Tibial nerve (tissue), 3 donors: ENCODE results near the gene PRKCE.

Experiments used
- CTCF ChIP-seq, 5 experiments: fragments of 200-600 bp in 3 of 5; fragments of 450-650 bp in 2 of 5; sonication (generic) in 3 of 5; IDR thresholded peaks; one replicate each; pipeline ENCODE4 v1.5.1; 2016 to 2019; ENCODE audit warnings: antibody characterized with exemption in 5 of 5, mild to moderate bottlenecking in 3 of 5, moderate library complexity in 2 of 5
- POLR2A ChIP-seq, 2 donors: fragments of 450-650 bp; IDR thresholded peaks; one replicate each; pipeline ENCODE4 v1.6.1; 2017; ENCODE audit warnings: antibody characterized with exemption in 2 of 2, mild to moderate bottlenecking in 2 of 2, moderate library complexity in 2 of 2

GRCh38 chr2:46123013-46123412 lies 471.5 kb downstream of the PRKCE start:
- no peak for TF ChIP-seq CTCF (IDR thresholded peaks at IDR 0.05)
- TF ChIP-seq POLR2A (IDR thresholded peaks at IDR 0.05), result no peak
